Measurements from ENCODE around the gene FERMT2. TPM values are rescaled to one million over a fixed set of nuclear protein-coding genes. Genes with fewer than 3 reads are reported as not detected.

Gene FERMT2
- total RNA-seq, 1 donor from 2014 or later, result 84.2 TPM

DNA sequence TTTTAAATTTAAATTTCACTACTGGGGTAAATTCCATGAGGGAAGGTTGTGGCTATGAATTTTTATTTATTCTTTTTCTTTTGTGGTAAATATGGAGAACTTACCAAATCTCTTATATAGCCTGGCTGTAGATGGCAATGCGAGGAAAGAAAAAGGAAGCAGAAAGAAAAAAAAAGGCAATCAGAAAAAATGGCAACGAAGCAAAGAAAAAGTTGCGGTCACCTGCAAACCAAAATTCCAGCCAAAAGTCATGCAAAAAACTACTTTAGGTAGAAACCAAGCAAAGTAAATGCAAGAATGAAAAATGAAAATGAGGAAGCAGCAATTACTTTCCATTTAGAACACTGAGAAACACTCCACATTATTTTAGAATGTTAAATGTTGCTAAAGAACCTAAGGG, 89.9 kb downstream of the FERMT2 start:
- DNase-seq, result no peak

DNA sequence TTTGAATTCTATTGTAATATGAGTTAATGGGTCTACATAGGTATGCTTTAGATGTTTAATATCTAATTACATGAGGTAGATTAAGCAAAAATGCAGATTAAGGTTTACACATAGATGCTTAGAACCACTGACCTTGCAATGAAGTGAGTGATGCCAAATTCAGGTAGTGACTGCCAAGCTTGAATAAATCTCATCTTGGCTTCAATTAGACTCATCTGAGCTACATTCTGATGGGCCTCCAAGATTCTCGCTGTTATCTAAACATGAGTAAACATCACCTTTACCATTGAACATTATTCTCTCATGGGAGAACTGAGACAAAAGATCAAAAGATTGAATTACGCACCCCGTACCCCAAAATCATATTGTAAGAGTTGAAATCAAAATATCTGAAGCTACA, 90.6 kb downstream of the FERMT2 start:
- no peak for DNase-seq

DNA sequence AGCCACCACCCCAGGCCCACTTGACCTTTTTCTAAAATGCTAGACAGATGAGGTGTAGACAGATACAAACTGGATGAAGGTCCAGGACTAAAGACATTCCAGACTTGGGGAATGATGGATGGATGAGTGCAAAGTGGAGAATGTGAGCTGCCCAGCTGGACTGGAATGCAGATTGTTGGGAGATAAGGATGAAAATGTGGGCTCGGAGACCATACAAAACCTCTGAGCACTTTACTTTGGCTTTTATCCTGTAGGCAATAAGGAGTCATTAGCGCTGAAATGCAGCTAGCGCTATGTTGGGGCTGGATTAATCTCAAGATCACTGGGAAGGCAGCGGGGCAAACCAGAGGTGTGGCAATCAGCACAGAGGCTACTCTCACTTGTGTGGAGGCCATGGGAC, 94.7 kb downstream of the FERMT2 start:
- no peak for DNase-seq

DNA sequence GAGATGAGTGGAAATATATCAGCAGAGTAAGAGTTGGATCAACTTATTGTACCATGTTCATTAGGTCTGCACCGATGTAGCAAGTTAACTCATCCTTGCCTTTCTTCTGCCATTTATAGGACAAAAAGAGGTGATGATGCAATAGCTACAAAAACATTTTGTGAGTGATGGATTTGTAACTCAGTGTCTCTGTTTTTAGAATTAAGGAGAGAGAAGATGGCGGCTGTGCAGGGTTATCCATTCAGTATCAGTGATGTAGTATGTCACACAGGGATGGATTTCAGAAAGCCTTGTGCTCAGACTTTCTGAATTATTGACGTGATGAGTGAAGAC, 97.4 kb downstream of the FERMT2 start:
- no peak for DNase-seq

- no peak for DNase-seq
These were observed 97.9 kb downstream of the FERMT2 start for GRCh38 chr14:52852810-52853521.

GRCh38 chr14:52850451-52850909, 100.4 kb downstream of the FERMT2 start:
- no peak for DNase-seq

DNA sequence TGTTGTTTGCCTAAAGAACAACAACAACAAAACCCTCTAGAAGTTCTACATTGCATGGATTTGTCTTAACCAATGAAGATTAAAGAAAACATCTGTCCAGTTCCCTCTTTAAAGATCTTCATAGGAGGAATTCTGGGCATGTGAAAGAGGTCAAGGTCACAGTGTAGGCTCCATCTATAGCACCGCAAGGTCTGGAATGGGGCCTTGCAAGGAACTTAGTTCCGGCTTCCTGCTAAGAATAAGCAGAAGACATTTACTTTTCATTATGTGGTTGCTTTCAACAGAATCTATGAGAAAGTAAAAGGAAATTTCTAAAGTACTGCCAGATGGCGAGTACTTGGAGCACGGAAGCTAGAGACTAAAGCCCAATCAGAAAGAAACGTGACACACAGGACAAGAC, 102.2 kb downstream of the FERMT2 start:
- DNase-seq, result no peak

- no peak for DNase-seq
These were observed 104.3 kb downstream of the FERMT2 start for GRCh38 chr14:52846591-52846990.

DNA sequence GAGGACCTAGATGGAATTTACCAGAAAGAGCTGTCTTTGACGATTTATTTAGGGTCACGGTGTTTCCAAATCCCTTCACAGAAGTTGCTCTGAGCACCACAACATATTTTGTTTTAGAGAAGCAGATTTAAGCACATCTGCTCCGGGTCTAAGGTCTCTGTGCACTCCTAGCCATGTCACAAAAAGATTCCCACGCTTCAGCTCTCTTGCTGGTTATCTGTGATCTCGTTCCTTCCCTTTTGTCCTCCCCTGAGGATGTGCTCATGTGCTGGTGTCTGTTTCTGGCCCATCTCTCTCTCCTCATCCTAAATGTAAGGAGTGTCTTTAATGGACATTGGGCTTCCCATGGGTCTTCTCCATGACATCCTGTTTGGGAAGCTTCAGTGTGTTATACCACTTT, 105.8 kb downstream of the FERMT2 start:
- no peak for DNase-seq

GRCh38 chr14:52844262-52845060, 106.4 kb downstream of the FERMT2 start:
- peak; percentile 45 for DNase-seq

- peak; percentile 32 for DNase-seq
These were observed 110.0 kb downstream of the FERMT2 start for GRCh38 chr14:52840877-52841276.

GRCh38 chr14:52837451-52837850, 113.4 kb downstream of the FERMT2 start:
- DNase-seq, result no peak

- no peak for DNase-seq
These were observed 114.8 kb downstream of the FERMT2 start for GRCh38 chr14:52836063-52836462.

DNA sequence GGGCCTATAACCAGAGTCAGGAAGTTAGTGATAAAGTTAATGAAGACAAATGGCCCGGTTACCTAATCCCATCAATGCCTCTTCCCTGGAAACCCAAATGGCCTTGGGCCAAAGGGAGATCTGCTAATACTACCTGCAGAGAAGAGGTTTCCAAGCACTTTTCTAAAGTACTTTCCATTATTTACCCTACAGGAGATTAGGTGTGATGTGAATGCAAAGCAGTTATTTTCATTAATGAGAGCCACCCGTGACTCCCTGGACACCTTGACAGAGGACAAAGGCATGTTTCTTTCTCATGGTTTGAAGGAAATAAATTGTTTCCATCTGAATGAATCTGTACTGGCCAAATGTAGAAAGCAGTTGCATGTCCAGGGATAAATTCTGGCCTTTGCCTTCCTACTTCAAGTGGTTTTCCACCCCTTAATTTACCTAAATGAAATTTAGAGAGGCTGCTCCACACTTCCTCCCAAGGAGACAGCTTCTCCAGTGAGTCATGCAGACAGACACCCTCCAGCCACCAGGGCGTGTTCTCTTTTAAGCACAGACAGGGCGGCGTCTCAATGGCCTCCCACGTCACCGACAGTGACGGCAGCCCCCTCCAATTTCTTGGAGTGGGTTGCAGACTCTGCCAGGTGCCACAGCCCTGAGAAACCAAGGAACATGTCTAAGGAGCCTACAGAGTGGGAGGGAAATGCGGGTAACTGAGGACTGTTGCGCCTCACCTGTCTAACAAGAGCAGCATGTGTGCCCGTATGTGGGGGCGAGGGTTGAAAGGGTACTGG, 115.5 kb downstream of the FERMT2 start:
- no peak for DNase-seq

GRCh38 chr14:52834440-52834842, 116.4 kb downstream of the FERMT2 start:
- peak; percentile 68 for DNase-seq

- no peak for DNase-seq
These were observed 117.0 kb downstream of the FERMT2 start for GRCh38 chr14:52833891-52834290.

DNA sequence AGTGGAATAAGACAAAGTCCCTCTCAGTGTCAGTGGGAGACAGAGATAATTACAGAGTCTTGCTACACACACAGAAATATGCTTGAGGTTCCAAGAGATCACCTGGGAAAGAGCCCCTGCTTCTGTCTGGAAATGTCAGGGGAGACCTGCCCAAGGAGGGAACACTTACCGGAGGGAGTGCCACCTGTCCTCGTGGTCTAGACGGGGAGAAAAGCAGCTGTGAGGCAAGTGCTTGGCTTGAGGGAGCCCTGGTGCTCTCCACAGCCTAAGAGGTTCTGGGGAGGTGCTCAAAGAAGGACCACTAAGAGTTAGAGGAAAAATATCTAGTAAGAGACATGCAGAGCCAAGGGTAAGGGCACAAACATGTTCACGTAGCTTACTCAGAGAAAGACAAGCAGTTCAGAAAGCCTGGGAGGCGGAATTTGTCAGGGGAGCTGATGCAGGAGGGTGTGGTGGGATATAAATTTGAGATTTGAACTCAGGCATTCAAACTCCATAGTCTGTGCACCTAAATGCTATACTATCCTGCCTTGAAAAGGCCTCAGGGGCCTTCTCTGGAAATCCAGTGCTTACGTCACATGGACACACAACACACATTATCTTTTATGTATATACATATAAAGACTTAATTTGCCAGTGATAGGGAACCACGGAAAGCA, 121.2 kb downstream of the FERMT2 start:
- no peak for DNase-seq

DNA sequence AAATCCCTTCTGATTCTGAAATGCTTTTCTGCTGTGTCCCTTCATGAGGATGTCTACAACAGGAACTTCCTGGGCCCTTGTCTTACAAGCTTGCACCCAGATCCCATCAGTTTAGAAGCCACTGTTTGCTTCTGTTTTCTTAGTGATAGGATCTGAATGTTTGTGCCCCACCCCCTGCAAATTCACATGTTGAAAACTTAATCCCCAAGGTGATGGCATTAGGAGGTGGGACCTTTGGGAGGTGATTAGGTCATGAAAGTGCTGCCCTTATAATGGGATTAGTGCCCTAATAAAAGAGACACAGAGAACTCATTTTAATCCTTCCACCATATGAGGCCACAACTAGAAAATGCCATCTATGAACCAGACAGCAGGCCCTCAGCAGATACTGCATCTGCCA, 123.4 kb downstream of the FERMT2 start:
- DNase-seq, result no peak

DNA sequence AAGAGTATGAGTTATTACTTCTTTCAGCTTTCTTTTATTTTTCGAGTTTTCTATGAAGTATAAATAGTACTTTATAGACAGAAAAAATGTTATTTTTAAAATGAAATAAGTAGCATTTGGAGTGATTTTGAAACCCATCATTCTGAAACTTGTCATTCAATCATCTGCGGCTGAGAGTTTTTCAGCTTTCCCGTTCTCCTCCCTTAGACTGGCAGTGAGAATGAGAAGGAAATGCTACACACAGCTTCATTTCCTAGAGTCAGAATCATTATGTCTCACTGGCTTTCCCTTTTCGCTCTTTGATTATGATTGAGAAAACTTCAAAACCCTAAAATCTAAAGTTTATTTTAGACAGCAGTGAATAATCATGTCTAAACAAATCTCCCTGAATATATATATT, 125.8 kb downstream of the FERMT2 start:
- DNase-seq, result peak; percentile 51

DNA sequence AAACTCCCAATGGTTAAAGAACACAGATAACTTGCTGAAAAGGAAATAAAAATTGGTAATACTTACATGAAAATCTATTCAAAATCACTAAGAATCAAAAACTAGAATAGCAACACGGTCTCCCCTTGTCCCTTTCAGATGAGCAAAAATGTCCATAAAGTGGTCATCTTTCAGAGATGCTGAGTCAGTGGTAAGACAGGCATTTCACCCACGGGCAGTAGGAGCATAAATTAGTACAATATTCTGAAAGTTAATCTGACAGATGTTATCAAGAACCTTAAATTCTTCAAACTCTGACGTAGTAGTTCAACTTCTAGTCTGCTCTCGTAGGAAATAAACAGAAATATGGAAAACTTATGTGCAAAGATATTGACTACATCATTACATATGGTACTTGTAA, 126.4 kb downstream of the FERMT2 start:
- no peak for DNase-seq

DNA sequence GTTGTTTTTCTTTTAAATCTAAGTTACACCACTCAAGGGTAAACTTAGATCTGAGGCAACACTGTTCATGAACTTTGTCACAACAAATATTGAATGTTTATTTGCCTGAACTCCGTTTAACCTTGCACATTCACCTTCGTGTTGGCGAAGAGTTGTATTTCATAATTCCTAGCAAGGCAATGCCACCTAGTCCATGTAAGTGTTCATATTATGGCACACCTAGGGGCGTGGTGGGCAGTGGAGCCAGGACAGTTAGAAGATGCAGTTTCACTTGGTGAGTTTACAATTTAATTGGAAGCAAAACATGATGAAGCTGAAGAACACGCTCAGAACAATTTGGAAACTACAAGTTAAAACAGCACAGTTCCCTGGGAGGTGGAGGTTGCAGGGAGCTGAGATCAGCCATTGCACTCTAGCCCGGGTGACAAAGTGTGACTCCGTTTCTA, 129.0 kb downstream of the FERMT2 start:
- DNase-seq, result no peak

DNA sequence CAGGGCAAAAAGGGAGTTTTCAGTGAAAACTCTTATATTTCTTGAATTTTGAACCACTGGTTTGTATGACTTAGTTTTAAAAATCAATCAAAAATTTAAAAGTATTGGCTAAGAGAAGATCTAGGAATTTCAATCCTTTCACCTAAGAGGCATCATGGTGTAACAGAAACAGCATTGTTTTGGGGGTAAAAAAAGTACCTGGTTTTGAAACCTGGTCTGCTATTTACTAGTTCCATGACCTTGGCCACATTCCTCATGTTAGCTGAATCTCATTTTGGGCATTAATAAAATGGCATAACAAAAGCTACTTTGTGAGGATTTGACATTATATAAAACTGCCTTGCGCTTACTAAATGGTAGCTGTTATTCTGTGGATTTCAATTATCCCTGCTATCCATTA, 142.7 kb downstream of the FERMT2 start:
- DNase-seq, result no peak

Measured in dermis blood vessel endothelial cell (primary cell).